ENCODE measurements around the gene NSG2. TPM values are rescaled to one million over a fixed set of nuclear protein-coding genes. Genes with fewer than 3 reads are reported as not detected.

The NSG2 gene
- total RNA-seq, 1 donor from 2014 or later, result 0.09 TPM

DNA sequence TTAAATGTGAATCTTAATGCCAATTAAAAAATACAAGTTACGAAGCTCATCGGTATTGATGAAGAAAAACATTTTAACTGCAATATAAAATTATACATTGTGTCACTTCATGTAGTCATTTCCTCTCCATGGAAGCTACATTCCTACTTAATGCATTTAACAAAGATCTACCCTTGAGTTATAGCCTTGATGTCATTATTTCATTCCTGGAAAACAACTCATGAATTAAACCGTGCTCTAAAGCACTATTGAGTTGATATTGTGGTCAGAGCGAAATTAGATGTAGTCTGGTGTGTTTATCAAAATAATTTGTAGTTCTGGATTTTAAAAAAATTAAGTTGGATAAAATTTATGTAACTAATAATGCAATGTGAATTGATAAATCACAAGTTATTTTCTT, 45.4 kb upstream of the NSG2 start:
- FAIRE-seq (no peak), DNase-seq (ENCODE audit: low read depth) (no peak)
- Mint-ChIP-seq H3K9me3 (ENCODE audit: unreplicated experiment) (no peaks in the 10 kb centered on the region), H3K36me3 (ENCODE audit: low read depth, unreplicated experiment) (no peaks in the 10 kb centered on the region), H3K27me3 (ENCODE audit: low read depth, unreplicated experiment) (no peaks in the 10 kb centered on the region), H3K4me1 (ENCODE audit: low read depth, unreplicated experiment) (peaks cover 5% of the 10 kb centered on the region), H3K4me3 (ENCODE audit: unreplicated experiment) (no peak overlapping the region), H3K27ac (ENCODE audit: unreplicated experiment) (no peak overlapping the region)
- Histone ChIP-seq H2AFZ (ENCODE audit: low read depth, low read length) (no peak overlapping the region), H3K36me3 (ENCODE audit: insufficient read depth, low read length) (no peaks in the 10 kb centered on the region), H3K79me2 (ENCODE audit: insufficient read depth, low read length) (no peaks in the 10 kb centered on the region), H3K27me3 (ENCODE audit: insufficient read depth, low read length) (peaks cover 4% of the 10 kb centered on the region), H3K27ac (ENCODE audit: low read depth, low read length) (no peak overlapping the region), H3K9ac (ENCODE audit: low read length) (no peak overlapping the region), H3K9me3 (ENCODE audit: insufficient read depth, low read depth, low read length) (no peaks in the 10 kb centered on the region), H3K4me3 (ENCODE audit: insufficient read depth, low read depth, low read length) (no peak overlapping the region), H4K20me1 (ENCODE audit: insufficient read depth, low read length) (no peaks in the 10 kb centered on the region), H3K4me1 (ENCODE audit: insufficient read depth, low read length) (no peaks in the 10 kb centered on the region), H3K4me2 (ENCODE audit: low read length) (no peak overlapping the region)
- TF ChIP-seq, protein P1, sequence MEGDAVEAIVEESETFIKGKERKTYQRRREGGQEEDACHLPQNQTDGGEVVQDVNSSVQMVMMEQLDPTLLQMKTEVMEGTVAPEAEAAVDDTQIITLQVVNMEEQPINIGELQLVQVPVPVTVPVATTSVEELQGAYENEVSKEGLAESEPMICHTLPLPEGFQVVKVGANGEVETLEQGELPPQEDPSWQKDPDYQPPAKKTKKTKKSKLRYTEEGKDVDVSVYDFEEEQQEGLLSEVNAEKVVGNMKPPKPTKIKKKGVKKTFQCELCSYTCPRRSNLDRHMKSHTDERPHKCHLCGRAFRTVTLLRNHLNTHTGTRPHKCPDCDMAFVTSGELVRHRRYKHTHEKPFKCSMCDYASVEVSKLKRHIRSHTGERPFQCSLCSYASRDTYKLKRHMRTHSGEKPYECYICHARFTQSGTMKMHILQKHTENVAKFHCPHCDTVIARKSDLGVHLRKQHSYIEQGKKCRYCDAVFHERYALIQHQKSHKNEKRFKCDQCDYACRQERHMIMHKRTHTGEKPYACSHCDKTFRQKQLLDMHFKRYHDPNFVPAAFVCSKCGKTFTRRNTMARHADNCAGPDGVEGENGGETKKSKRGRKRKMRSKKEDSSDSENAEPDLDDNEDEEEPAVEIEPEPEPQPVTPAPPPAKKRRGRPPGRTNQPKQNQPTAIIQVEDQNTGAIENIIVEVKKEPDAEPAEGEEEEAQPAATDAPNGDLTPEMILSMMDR (IDR thresholded peaks at IDR 0.05; ENCODE audit: insufficient read depth, low read depth, low read length), result no peak
- TF ChIP-seq EZH2 (IDR thresholded peaks at IDR 0.05; ENCODE audit: insufficient read depth, low read length), result no peak

DNA sequence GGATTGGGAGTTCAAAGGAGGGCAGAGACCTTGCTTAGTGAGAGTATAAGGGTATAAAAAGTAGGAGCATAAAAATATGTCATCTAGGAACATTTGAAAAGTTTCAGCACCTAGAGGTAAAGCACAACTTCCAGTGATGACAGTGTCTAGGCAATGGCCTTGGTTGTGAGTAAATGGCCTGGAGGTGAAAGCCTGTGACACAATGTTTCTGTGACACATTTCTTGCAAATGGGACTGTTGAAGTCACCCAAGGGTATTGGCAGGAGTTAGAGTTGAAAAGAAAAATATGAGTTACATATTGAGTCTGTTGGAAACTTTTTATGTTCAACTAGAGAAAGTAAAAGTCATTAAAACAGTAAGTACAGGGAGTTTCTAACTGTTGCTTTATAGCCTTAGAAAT, 41.7 kb upstream of the NSG2 start:
- Histone ChIP-seq H3K27me3 (ENCODE audit: insufficient read depth, low read length) (peaks cover 4% of the 10 kb centered on the region), H3K79me2 (ENCODE audit: insufficient read depth, low read length) (no peaks in the 10 kb centered on the region), H3K9me3 (ENCODE audit: insufficient read depth, low read depth, low read length) (no peaks in the 10 kb centered on the region), H3K27ac (ENCODE audit: low read depth, low read length) (no peak overlapping the region), H4K20me1 (ENCODE audit: insufficient read depth, low read length) (no peaks in the 10 kb centered on the region), H3K9ac (ENCODE audit: low read length) (no peak overlapping the region), H3K4me2 (ENCODE audit: low read length) (no peak overlapping the region), H3K4me1 (ENCODE audit: insufficient read depth, low read length) (no peaks in the 10 kb centered on the region), H3K36me3 (ENCODE audit: insufficient read depth, low read length) (no peaks in the 10 kb centered on the region), H3K4me3 (ENCODE audit: insufficient read depth, low read depth, low read length) (no peak overlapping the region), H2AFZ (ENCODE audit: low read depth, low read length) (no peak overlapping the region)
- Mint-ChIP-seq H3K27ac (ENCODE audit: unreplicated experiment) (no peak overlapping the region), H3K36me3 (ENCODE audit: low read depth, unreplicated experiment) (no peaks in the 10 kb centered on the region), H3K4me1 (ENCODE audit: low read depth, unreplicated experiment) (no peaks in the 10 kb centered on the region), H3K4me3 (ENCODE audit: unreplicated experiment) (no peak overlapping the region), H3K27me3 (ENCODE audit: low read depth, unreplicated experiment) (no peaks in the 10 kb centered on the region), H3K9me3 (ENCODE audit: unreplicated experiment) (no peaks in the 10 kb centered on the region)
- FAIRE-seq (no peak), DNase-seq (ENCODE audit: low read depth) (no peak)
- TF ChIP-seq, protein P1 (IDR thresholded peaks at IDR 0.05; ENCODE audit: insufficient read depth, low read depth, low read length), result no peak
- TF ChIP-seq EZH2 (IDR thresholded peaks at IDR 0.05; ENCODE audit: insufficient read depth, low read length), result no peak

DNA sequence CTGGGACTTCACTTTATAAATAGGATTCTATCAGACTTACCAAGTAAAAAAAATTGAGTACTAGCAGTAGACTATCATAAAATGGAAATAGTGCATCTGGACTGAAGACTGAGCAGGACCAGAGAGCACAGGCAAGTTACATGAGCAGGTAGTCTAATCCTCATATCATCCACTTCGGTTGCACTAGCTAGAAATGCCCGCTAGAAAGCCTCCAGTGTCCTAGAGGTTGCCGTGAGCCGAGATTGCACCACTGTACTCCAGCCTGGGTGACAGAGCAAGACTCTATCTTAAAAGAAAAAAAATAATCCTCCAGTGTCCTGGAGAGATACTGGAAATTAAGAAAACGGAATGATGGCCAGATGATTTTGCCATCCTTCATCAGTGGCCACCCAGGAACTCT, 36.6 kb upstream of the NSG2 start:
- TF ChIP-seq EZH2 (IDR thresholded peaks at IDR 0.05; ENCODE audit: insufficient read depth, low read length), result no peak
- TF ChIP-seq, protein P1 (IDR thresholded peaks at IDR 0.05; ENCODE audit: insufficient read depth, low read depth, low read length), result no peak
- Histone ChIP-seq H3K4me3 (ENCODE audit: insufficient read depth, low read depth, low read length) (no peak overlapping the region), H3K4me1 (ENCODE audit: insufficient read depth, low read length) (no peaks in the 10 kb centered on the region), H3K9ac (ENCODE audit: low read length) (no peak overlapping the region), H4K20me1 (ENCODE audit: insufficient read depth, low read length) (no peaks in the 10 kb centered on the region), H3K79me2 (ENCODE audit: insufficient read depth, low read length) (no peaks in the 10 kb centered on the region), H3K4me2 (ENCODE audit: low read length) (no peak overlapping the region), H3K9me3 (ENCODE audit: insufficient read depth, low read depth, low read length) (no peaks in the 10 kb centered on the region), H3K27ac (ENCODE audit: low read depth, low read length) (no peak overlapping the region), H3K27me3 (ENCODE audit: insufficient read depth, low read length) (no peaks in the 10 kb centered on the region), H3K36me3 (ENCODE audit: insufficient read depth, low read length) (no peaks in the 10 kb centered on the region), H2AFZ (ENCODE audit: low read depth, low read length) (no peak overlapping the region)
- Mint-ChIP-seq H3K36me3 (ENCODE audit: low read depth, unreplicated experiment) (no peaks in the 10 kb centered on the region), H3K9me3 (ENCODE audit: unreplicated experiment) (no peaks in the 10 kb centered on the region), H3K27me3 (ENCODE audit: low read depth, unreplicated experiment) (no peaks in the 10 kb centered on the region), H3K4me1 (ENCODE audit: low read depth, unreplicated experiment) (no peaks in the 10 kb centered on the region), H3K4me3 (ENCODE audit: unreplicated experiment) (no peak overlapping the region), H3K27ac (ENCODE audit: unreplicated experiment) (no peak overlapping the region)
- FAIRE-seq, result no peak
- DNase-seq (ENCODE audit: low read depth), result no peak

All from astrocyte (in vitro differentiated cells and primary cell).